ENCODE measurements around the gene TRMT44. TPM values are rescaled to one million over a fixed set of nuclear protein-coding genes. Genes with fewer than 3 reads are reported as not detected.
"Not testable (repeated sequence)": the region's sequence is repeated elsewhere in the genome, so short reads cannot be mapped to it uniquely, and the experiment has no call there.

TRMT44 gene
- polyA plus RNA-seq, 4 donors: 4.7 to 11.6 (median 5.2) TPM

DNA sequence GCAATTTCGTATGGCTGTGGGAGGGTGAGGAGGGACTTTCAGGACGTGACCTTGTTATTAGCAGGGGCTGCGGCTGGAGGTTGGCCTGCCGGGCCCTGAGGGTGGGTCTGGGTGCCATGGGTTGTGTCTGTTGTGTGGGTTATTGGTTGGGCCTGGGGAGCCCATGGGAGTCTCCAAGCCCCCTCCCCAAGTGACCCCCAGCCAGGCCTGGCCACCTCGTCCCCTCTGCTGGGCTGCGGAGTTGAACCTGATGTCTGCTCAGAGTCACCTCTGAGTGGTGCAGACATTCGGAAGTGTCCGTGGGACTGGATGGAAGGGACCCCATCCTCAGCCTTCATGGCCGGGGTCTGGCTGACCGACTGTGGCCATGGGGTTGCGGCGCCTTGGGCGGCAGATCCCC, 67.7 kb downstream of the TRMT44 start:
- no peak for FAIRE-seq
- Histone ChIP-seq H3K27me3 (ENCODE audit: control insufficient read depth in 3 of 3, insufficient read depth in 3 of 3, low read length in 3 of 3) (no peaks in the 10 kb centered on the region), H3K36me3 (ENCODE audit: control insufficient read depth in 3 of 3, insufficient read depth in 2 of 3, low read depth in 1 of 3, low read length in 3 of 3) (no peaks in the 10 kb centered on the region), H3K4me1 (ENCODE audit: control insufficient read depth in 3 of 3, insufficient read depth in 2 of 3, low read depth in 1 of 3, low read length in 2 of 3) (no peaks in the 10 kb centered on the region), H3K9me3 (ENCODE audit: control insufficient read depth in 2 of 2, insufficient read depth in 1 of 2, low read depth in 1 of 2, low read length in 1 of 2) (peaks cover 0 to 3% of the 10 kb centered on the region in 2 donors), H3K4me3 (ENCODE audit: low read depth in 1 of 3, low read length in 3 of 3) (no peak overlapping the region), H3K27ac (ENCODE audit: low read depth in 1 of 3, low read length in 2 of 3) (no peak overlapping the region)
- WGBS, 3 donors: 73 to 93% (median 92%) methylated on average over 11 to 13 of the region's 13 CpGs
- no peak for DNase-seq

DNA sequence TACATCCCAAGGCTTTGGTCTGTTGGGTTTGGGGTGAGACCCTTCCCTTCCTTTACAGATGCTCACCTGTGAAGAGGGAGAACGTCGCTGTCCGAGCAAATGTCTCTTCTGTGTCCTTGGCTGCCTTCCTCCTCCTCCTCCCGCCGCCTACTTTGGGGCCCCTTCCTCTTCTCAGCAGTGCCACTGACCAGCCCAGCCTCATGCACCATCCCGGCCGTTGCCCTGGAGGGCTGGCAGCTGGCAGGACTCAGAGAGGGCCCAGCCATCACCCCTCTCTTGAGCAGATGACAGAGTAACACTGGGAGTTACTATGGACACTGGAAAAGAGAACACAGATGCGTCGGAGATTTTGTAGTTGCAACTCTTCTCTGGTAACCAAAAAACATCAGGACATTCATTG, 68.2 kb downstream of the TRMT44 start:
- H3K4me1 ChIP-seq (ENCODE audit: control insufficient read depth in 3 of 3, insufficient read depth in 2 of 3, low read depth in 1 of 3, low read length in 2 of 3): no peaks in the 10 kb centered on the region
- 78 to 96% (median 79%) methylated on average over 9 of the region's 9 CpGs for WGBS, 3 donors
- DNase-seq (no peak), FAIRE-seq (no peak)
- no peak overlapping the region for H3K27ac ChIP-seq (ENCODE audit: low read depth in 1 of 3, low read length in 2 of 3)
- H3K4me3 ChIP-seq (ENCODE audit: low read depth in 1 of 3, low read length in 3 of 3): no peak overlapping the region
- H3K9me3 ChIP-seq (ENCODE audit: control insufficient read depth in 2 of 2, insufficient read depth in 1 of 2, low read depth in 1 of 2, low read length in 1 of 2): peaks cover 0 to 4% of the 10 kb centered on the region in 2 donors
- no peaks in the 10 kb centered on the region for H3K27me3 ChIP-seq (ENCODE audit: control insufficient read depth in 3 of 3, insufficient read depth in 3 of 3, low read length in 3 of 3)
- H3K36me3 ChIP-seq (ENCODE audit: control insufficient read depth in 3 of 3, insufficient read depth in 2 of 3, low read depth in 1 of 3, low read length in 3 of 3): no peaks in the 10 kb centered on the region

DNA sequence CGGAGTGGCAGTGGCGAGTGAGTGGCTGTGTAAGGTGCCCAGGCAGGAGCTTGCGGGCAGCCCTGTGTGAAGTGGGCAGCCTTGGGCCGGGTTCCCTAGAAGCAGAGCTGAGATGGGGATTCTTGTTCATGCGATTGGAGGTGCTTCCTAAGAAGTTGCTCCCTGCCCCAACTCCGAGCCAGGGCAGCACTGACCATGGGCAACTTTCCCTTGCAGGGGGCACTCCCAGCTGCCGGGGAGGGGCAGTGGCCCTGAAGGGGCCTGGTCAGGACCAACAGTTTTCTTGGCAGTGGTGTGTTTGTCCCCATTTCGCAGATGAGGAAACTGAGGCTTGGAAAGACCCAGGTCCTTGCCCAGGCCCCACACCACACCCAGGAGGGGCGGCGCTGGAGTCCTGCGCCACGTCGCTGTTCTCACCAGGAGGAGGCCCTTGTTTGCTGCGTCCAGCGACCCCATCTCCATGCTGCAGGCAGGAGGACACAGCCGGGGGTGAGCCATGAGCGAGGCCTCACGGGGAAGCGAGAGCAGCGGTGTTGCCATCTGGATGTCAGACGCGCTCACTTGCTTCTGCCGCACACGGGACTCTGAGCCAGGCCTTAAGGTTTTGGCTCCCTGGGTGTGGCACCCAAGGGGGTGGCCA, 68.9 kb downstream of the TRMT44 start:
- no peak overlapping the region for H3K4me3 ChIP-seq (ENCODE audit: low read depth in 1 of 3, low read length in 3 of 3)
- WGBS, 3 donors: 86 to 91% (median 88%) methylated on average over 24 of the region's 24 CpGs
- no peaks in the 10 kb centered on the region for H3K27me3 ChIP-seq (ENCODE audit: control insufficient read depth in 3 of 3, insufficient read depth in 3 of 3, low read length in 3 of 3)
- DNase-seq (no peak), FAIRE-seq (no peak)
- no peaks in the 10 kb centered on the region for H3K36me3 ChIP-seq (ENCODE audit: control insufficient read depth in 3 of 3, insufficient read depth in 2 of 3, low read depth in 1 of 3, low read length in 3 of 3)
- H3K4me1 ChIP-seq (ENCODE audit: control insufficient read depth in 3 of 3, insufficient read depth in 2 of 3, low read depth in 1 of 3, low read length in 2 of 3): no peaks in the 10 kb centered on the region
- peaks cover 0 to 8% of the 10 kb centered on the region in 2 donors for H3K9me3 ChIP-seq (ENCODE audit: control insufficient read depth in 2 of 2, insufficient read depth in 1 of 2, low read depth in 1 of 2, low read length in 1 of 2)
- no peak overlapping the region for H3K27ac ChIP-seq (ENCODE audit: low read depth in 1 of 3, low read length in 2 of 3)

DNA sequence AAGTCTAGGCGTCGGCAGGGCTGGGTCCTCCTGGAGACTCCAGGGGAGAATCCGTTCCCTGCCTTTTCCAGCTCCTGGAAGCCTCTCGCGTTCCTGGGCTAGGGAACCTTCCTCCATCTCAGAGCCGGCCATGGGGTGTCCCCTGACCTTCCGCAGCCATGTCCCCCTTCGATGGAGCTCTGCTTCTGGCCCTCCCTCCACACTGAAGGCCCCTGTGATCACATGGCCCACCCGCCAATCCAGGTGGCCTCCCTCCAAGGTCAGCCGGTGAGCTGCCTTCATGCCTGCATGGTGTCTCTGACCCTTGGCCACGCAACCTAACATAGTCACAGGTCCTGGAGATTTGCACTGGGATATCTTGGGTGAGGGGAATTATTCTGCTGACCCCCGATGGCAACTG, 69.6 kb downstream of the TRMT44 start:
- H3K4me3 ChIP-seq (ENCODE audit: low read depth in 1 of 3, low read length in 3 of 3): no peak overlapping the region
- no peaks in the 10 kb centered on the region for H3K27me3 ChIP-seq (ENCODE audit: control insufficient read depth in 3 of 3, insufficient read depth in 3 of 3, low read length in 3 of 3)
- no peaks in the 10 kb centered on the region for H3K4me1 ChIP-seq (ENCODE audit: control insufficient read depth in 3 of 3, insufficient read depth in 2 of 3, low read depth in 1 of 3, low read length in 2 of 3)
- DNase-seq: no peak
- peaks cover 0 to 8% of the 10 kb centered on the region in 2 donors for H3K9me3 ChIP-seq (ENCODE audit: control insufficient read depth in 2 of 2, insufficient read depth in 1 of 2, low read depth in 1 of 2, low read length in 1 of 2)
- no peak overlapping the region for H3K27ac ChIP-seq (ENCODE audit: low read depth in 1 of 3, low read length in 2 of 3)
- no peak for FAIRE-seq
- 80 to 89% (median 80%) methylated on average over 10 to 12 of the region's 12 CpGs for WGBS, 3 donors
- no peaks in the 10 kb centered on the region for H3K36me3 ChIP-seq (ENCODE audit: control insufficient read depth in 3 of 3, insufficient read depth in 2 of 3, low read depth in 1 of 3, low read length in 3 of 3)

DNA sequence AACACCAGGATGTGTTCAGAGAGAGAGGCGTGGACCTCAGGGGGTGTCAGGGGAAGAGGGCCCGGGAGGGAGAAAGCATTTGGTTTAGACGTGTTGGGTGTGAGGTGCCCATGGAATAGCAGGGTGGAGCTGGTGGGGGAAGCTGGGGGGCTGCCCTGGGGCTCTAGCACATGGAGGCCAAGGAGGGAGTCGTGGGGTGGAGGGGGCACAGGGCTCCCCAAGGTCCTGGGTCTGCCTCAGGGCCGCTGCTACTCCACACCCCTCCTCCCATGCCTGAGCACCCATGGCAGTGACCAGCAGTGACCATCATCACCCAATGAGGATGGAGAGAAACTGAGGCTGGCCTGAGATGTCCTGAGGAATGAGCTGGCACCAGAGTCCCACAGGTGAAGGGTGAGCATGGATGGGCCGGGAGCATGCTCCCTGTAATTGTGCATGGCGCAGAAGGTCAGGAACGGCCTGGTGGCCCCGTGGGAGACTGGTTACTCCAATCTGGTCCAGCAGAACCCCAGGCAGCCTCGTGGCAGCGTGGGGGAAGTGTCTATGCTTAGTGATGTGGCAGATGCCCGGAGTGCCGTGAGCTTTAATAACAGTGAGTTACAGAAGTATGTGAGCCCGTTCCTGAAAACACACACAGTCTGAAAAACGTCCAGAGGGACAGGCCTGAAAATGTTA, 70.2 kb downstream of the TRMT44 start:
- Histone ChIP-seq H3K9me3 (ENCODE audit: control insufficient read depth in 2 of 2, insufficient read depth in 1 of 2, low read depth in 1 of 2, low read length in 1 of 2) (peaks cover 0 to 8% of the 10 kb centered on the region in 2 donors), H3K27me3 (ENCODE audit: control insufficient read depth in 3 of 3, insufficient read depth in 3 of 3, low read length in 3 of 3) (no peaks in the 10 kb centered on the region), H3K4me1 (ENCODE audit: control insufficient read depth in 3 of 3, insufficient read depth in 2 of 3, low read depth in 1 of 3, low read length in 2 of 3) (no peaks in the 10 kb centered on the region), H3K4me3 (ENCODE audit: low read depth in 1 of 3, low read length in 3 of 3) (no peak overlapping the region), H3K27ac (ENCODE audit: low read depth in 1 of 3, low read length in 2 of 3) (no peak overlapping the region), H3K36me3 (ENCODE audit: control insufficient read depth in 3 of 3, insufficient read depth in 2 of 3, low read depth in 1 of 3, low read length in 3 of 3) (no peaks in the 10 kb centered on the region)
- 69 to 81% (median 74%) methylated on average over 15 of the region's 15 CpGs for WGBS, 3 donors
- FAIRE-seq (no peak), DNase-seq (no peak)

DNA sequence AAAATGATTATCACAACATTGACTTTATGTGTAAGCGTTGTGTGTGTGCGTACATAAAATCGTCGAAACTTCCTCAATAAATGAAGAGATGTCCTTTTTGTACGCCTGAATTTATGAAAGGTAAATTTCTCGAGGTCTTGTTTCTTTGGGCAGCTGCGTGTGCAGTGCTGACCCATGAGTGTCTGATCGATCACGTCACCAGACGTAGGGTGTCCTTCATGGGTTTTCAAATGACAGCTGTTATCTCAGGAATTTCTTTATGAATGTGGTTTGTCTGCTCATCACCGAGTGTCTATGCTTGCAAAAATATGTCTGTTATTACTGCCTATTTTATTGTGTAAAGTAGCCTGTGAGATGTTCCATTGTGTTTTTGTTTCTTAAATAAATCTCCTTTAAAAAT, 71.9 kb downstream of the TRMT44 start:
- FAIRE-seq: no peak
- no peaks in the 10 kb centered on the region for H3K4me1 ChIP-seq (ENCODE audit: control insufficient read depth in 3 of 3, insufficient read depth in 2 of 3, low read depth in 1 of 3, low read length in 2 of 3)
- no peaks in the 10 kb centered on the region for H3K36me3 ChIP-seq (ENCODE audit: control insufficient read depth in 3 of 3, insufficient read depth in 2 of 3, low read depth in 1 of 3, low read length in 3 of 3)
- peaks cover 0 to 8% of the 10 kb centered on the region in 2 donors for H3K9me3 ChIP-seq (ENCODE audit: control insufficient read depth in 2 of 2, insufficient read depth in 1 of 2, low read depth in 1 of 2, low read length in 1 of 2)
- no peak for DNase-seq
- no peaks in the 10 kb centered on the region for H3K27me3 ChIP-seq (ENCODE audit: control insufficient read depth in 3 of 3, insufficient read depth in 3 of 3, low read length in 3 of 3)
- H3K27ac ChIP-seq (ENCODE audit: low read depth in 1 of 3, low read length in 2 of 3): no peak overlapping the region
- H3K4me3 ChIP-seq (ENCODE audit: low read depth in 1 of 3, low read length in 3 of 3): no peak overlapping the region
- WGBS, 3 donors: 92% methylated on average over 11 of the region's 11 CpGs

DNA sequence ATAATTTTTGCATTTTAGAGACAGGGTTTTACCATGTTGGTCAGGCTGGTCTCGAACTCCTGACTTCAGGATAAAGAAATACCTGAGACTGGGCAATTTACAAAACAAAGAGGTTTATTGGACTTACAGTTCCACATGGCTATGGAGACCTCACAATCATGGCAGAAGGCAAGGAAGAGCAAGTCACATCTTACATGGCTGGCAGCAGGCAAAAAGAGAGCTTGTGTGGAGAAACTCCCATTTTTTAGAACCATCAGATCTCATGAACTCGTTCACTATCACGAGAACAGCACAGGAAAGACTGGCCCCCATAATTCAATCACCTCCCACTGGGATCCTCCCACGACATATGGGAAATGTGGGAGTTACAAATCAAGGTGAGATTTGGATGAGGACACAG, 72.5 kb downstream of the TRMT44 start:
- not testable (repeated sequence) for H3K4me1 ChIP-seq (ENCODE audit: control insufficient read depth in 3 of 3, insufficient read depth in 2 of 3, low read depth in 1 of 3, low read length in 2 of 3); DNase-seq; FAIRE-seq; H3K4me3 ChIP-seq (ENCODE audit: low read depth in 1 of 3, low read length in 3 of 3); H3K9me3 ChIP-seq (ENCODE audit: control insufficient read depth in 2 of 2, insufficient read depth in 1 of 2, low read depth in 1 of 2, low read length in 1 of 2); H3K27ac ChIP-seq (ENCODE audit: low read depth in 1 of 3, low read length in 2 of 3); H3K36me3 ChIP-seq (ENCODE audit: control insufficient read depth in 3 of 3, insufficient read depth in 2 of 3, low read depth in 1 of 3, low read length in 3 of 3); H3K27me3 ChIP-seq (ENCODE audit: control insufficient read depth in 3 of 3, insufficient read depth in 3 of 3, low read length in 3 of 3)
- 61 to 84% (median 79%) methylated on average over 4 of the region's 4 CpGs for WGBS, 3 donors

DNA sequence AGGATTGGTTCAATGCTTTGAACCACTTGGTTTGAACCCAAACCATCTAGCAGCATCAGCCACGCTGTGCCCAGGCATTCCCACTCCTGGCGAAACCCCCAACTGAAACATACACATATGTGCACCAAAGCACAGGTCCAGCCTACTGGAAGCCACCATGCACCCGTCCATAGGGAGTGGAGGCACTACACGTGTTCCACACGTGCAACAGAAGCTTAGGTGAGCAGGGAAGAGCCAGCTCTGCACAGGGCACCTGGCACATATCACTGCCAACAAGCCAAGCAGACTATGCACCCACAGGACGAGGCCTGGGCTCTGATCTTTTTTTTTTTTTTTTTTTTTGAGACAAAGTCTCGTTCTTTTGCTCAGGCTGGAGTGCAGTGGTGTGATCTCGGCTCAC, 73.4 kb downstream of the TRMT44 start:
- Histone ChIP-seq H3K9me3 (ENCODE audit: control insufficient read depth in 2 of 2, insufficient read depth in 1 of 2, low read depth in 1 of 2, low read length in 1 of 2) (peaks cover 0 to 8% of the 10 kb centered on the region in 2 donors), H3K36me3 (ENCODE audit: control insufficient read depth in 3 of 3, insufficient read depth in 2 of 3, low read depth in 1 of 3, low read length in 3 of 3) (no peaks in the 10 kb centered on the region), H3K4me1 (ENCODE audit: control insufficient read depth in 3 of 3, insufficient read depth in 2 of 3, low read depth in 1 of 3, low read length in 2 of 3) (no peaks in the 10 kb centered on the region), H3K27ac (ENCODE audit: low read depth in 1 of 3, low read length in 2 of 3) (no peak overlapping the region), H3K4me3 (ENCODE audit: low read depth in 1 of 3, low read length in 3 of 3) (no peak overlapping the region), H3K27me3 (ENCODE audit: control insufficient read depth in 3 of 3, insufficient read depth in 3 of 3, low read length in 3 of 3) (no peaks in the 10 kb centered on the region)
- no peak for DNase-seq
- FAIRE-seq: no peak
- 53 to 74% (median 59%) methylated on average over 8 of the region's 8 CpGs for WGBS, 3 donors

DNA sequence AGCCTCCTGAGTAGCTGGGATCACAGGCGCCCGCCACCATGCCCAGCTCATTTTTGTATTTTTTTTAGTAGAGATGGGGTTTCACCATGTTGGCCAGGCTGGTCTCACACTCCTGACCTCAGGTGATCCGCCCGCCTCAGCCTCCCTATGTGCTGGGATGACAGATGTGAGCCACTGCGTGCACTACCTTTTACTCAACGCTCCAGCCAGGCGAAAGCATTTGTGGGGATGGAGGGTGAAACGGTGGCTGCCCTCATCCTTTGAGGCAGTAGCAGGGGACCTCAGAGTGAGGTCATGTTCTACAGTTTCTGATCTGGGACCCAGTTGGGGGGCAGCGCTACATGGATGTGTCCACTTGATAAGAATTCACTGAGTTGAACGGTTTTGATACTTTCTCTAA, 73.8 kb downstream of the TRMT44 start:
- H3K27ac ChIP-seq (ENCODE audit: low read depth in 1 of 3, low read length in 2 of 3): no peak overlapping the region
- no peak overlapping the region for H3K4me3 ChIP-seq (ENCODE audit: low read depth in 1 of 3, low read length in 3 of 3)
- H3K36me3 ChIP-seq (ENCODE audit: control insufficient read depth in 3 of 3, insufficient read depth in 2 of 3, low read depth in 1 of 3, low read length in 3 of 3): no peaks in the 10 kb centered on the region
- DNase-seq (no peak), FAIRE-seq (no peak)
- peaks cover 0 to 8% of the 10 kb centered on the region in 2 donors for H3K9me3 ChIP-seq (ENCODE audit: control insufficient read depth in 2 of 2, insufficient read depth in 1 of 2, low read depth in 1 of 2, low read length in 1 of 2)
- 89 to 93% (median 91%) methylated on average over 10 of the region's 10 CpGs for WGBS, 3 donors
- H3K27me3 ChIP-seq (ENCODE audit: control insufficient read depth in 3 of 3, insufficient read depth in 3 of 3, low read length in 3 of 3): no peaks in the 10 kb centered on the region
- no peaks in the 10 kb centered on the region for H3K4me1 ChIP-seq (ENCODE audit: control insufficient read depth in 3 of 3, insufficient read depth in 2 of 3, low read depth in 1 of 3, low read length in 2 of 3)
